OCI-LY3 (cell line): ENCODE data around the gene ASPG.

Experiments used
- H2AFZ ChIP-seq: fragments of 200-600, 300-600 bp; shearing (Covaris generic); 2 replicates; pipeline ENCODE4 v1.6.0; 2014; ENCODE audit warnings: antibody characterized with exemption, low read depth, low read length
- H3K27ac ChIP-seq: fragments of 200-600, 300-600 bp; sonication (generic); 2 replicates; pipeline ENCODE4 v1.5.1; 2014; ENCODE audit warnings: mild to moderate bottlenecking, low read length, moderate library complexity, mixed read lengths
- H3K27me3 ChIP-seq: fragments of 200-600, 300-600 bp; sonication (generic); 2 replicates; pipeline ENCODE4 v1.6.1; 2014; ENCODE audit warnings: low read depth, low read length, mixed read lengths
- H3K36me3 ChIP-seq: fragments of 200-600, 300-600 bp; sonication (generic); replicated peaks from 2 replicates; pipeline ENCODE3; 2014; ENCODE audit warnings: low read depth, low read length, mixed read lengths
- H3K4me1 ChIP-seq: fragments of 300-600, 200-600 bp; sonication (generic); 2 replicates; pipeline ENCODE4 v1.6.1; 2014; ENCODE audit warnings: low read length, mixed read lengths
- H3K4me2 ChIP-seq: fragments of 200-600, 300-600 bp; sonication (generic); 2 replicates; pipeline ENCODE4 v1.6.1; 2014; ENCODE audit warnings: low read length, mixed read lengths
- H3K4me3 ChIP-seq: fragments of 300-600, 200-600 bp; sonication (generic); 2 replicates; pipeline ENCODE4 v1.5.1; 2014; ENCODE audit warnings: antibody characterized with exemption, mild to moderate bottlenecking, low read length, moderate library complexity
- H3K79me2 ChIP-seq: fragments of 300-600, 200-600 bp; shearing (Covaris generic); 2 replicates; pipeline ENCODE4 v1.6.1; 2014; ENCODE audit warnings: mild to moderate bottlenecking, low read length, mixed read lengths
- H3K9ac ChIP-seq: fragments of 300-600, 200-600 bp; shearing (Covaris generic); 2 replicates; pipeline ENCODE4 v1.6.0; 2014; ENCODE audit warnings: mild to moderate bottlenecking, low read length, moderate library complexity
- H3K9me3 ChIP-seq: fragments of 200-600, 300-600 bp; shearing (Covaris generic); 2 replicates; pipeline ENCODE4 v1.6.1; 2014; ENCODE audit warnings: low read length, mixed read lengths; ENCODE audit not compliant: insufficient read depth
- H4K20me1 ChIP-seq: fragments of 200-600, 300-600 bp; sonication (generic); 2 replicates; pipeline ENCODE4 v1.6.1; 2016; ENCODE audit warnings: low read length, mixed read lengths; ENCODE audit not compliant: insufficient read depth
- EZH2phosphoT487 ChIP-seq: fragments of 200-600 bp; shearing (Covaris generic); IDR thresholded peaks from 2 replicates; pipeline ENCODE4 v1.6.1; 2018; ENCODE audit warnings: antibody characterized with exemption, mixed run types, low read depth
- TF ChIP-seq, protein P1 (sequence below): fragments of 200-600, 300-600 bp; sonication (generic); IDR thresholded peaks from 2 replicates; pipeline ENCODE4 v1.5.1; 2014; ENCODE audit warnings: antibody characterized with exemption, low read length, low read depth

Gene ASPG

DNA sequence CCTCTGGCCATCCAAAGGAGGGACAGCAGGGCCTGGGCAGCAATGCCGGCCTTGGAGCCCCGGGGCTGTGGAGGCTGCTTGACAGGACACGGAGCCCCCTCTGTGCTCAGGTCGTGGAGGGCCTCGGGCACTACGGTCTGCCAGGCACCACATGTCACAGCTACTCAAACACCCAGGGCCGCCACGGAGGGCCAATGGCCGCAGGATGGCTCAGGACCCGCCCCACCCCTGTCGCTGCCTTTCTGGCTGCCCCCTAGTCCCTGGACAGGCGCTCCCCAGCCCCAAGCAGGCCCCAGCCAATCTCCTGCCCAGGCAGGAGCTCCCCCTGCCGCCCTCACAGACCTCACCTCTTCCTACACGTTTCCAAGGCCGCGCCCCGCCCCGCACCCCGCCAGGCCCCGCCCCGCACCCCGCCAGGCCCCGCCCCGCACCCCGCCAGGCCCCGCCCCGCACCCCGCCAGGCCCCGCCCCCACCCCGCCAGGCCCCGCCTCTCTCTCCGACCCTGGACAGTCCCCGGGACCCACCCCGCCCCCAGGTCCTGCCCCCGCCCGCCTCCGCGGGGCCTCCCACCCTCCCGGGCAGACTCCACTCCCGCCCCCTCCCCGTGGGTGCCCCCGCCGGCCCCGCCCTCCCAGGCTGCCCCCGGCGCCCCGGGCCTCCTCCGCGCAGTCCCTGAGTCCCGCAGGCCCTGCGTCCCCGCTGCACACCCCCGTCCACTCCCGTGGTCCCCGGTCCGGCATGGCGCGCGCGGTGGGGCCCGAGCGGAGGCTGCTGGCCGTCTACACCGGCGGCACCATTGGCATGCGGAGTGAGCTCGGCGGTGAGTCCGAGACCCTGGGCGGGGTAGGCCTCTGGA is at the start of gene ASPG:
Gene ASPG (plus strand): TSS at position 669 of the 857 bp plus-strand sequence. CDS start 71 bp downstream, at position 740.
- H4K20me1 ChIP-seq = no peaks in the 10 kb centered on the region
- no peak within 1 kb of the TSS for H3K27ac ChIP-seq
- H2AFZ ChIP-seq = no peak within 1 kb of the TSS
- no peak within 1 kb of the TSS for H3K4me2 ChIP-seq
- TF ChIP-seq, protein P1, sequence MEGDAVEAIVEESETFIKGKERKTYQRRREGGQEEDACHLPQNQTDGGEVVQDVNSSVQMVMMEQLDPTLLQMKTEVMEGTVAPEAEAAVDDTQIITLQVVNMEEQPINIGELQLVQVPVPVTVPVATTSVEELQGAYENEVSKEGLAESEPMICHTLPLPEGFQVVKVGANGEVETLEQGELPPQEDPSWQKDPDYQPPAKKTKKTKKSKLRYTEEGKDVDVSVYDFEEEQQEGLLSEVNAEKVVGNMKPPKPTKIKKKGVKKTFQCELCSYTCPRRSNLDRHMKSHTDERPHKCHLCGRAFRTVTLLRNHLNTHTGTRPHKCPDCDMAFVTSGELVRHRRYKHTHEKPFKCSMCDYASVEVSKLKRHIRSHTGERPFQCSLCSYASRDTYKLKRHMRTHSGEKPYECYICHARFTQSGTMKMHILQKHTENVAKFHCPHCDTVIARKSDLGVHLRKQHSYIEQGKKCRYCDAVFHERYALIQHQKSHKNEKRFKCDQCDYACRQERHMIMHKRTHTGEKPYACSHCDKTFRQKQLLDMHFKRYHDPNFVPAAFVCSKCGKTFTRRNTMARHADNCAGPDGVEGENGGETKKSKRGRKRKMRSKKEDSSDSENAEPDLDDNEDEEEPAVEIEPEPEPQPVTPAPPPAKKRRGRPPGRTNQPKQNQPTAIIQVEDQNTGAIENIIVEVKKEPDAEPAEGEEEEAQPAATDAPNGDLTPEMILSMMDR = no peak
- no peak for TF ChIP-seq EZH2phosphoT487
- H3K36me3 ChIP-seq = no peaks in the 10 kb centered on the region
- no peaks in the 10 kb centered on the region for H3K79me2 ChIP-seq
- no peaks in the 10 kb centered on the region for H3K9me3 ChIP-seq
- no peaks in the 10 kb centered on the region for H3K27me3 ChIP-seq
- no peaks in the 10 kb centered on the region for H3K4me1 ChIP-seq
- no peak within 1 kb of the TSS for H3K4me3 ChIP-seq
- H3K9ac ChIP-seq = no peak within 1 kb of the TSS

DNA sequence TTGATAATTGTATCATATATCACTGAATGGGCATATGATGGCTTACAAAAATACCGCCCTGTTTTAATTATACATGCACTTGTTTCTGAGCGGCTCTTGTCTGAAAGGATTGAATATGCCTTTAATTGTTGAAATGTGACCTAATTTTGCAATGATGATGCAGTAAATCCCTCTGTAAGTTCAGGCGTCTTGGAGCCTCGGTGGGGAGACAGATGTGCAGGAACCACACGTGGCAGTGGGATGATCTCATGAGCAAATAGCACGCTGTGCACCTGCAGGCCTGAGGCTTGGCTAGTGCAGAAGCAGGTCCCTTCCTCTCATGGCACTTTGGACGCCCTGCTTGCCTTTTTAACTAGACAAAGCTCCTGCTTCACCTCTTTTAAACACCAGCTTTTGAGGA is 49.3 kb upstream of the ASPG start:
- H2AFZ ChIP-seq = no peak overlapping the region
- no peak overlapping the region for H3K4me2 ChIP-seq
- no peak overlapping the region for H3K4me3 ChIP-seq
- no peaks in the 10 kb centered on the region for H3K4me1 ChIP-seq
- TF ChIP-seq, protein P1 = no peak
- TF ChIP-seq EZH2phosphoT487 = no peak
- no peak overlapping the region for H3K27ac ChIP-seq
- H3K36me3 ChIP-seq = no peaks in the 10 kb centered on the region
- H3K9ac ChIP-seq = no peak overlapping the region
- H3K9me3 ChIP-seq = no peaks in the 10 kb centered on the region
- no peaks in the 10 kb centered on the region for H4K20me1 ChIP-seq
- H3K79me2 ChIP-seq = no peaks in the 10 kb centered on the region
- peaks cover 11% of the 10 kb centered on the region for H3K27me3 ChIP-seq

DNA sequence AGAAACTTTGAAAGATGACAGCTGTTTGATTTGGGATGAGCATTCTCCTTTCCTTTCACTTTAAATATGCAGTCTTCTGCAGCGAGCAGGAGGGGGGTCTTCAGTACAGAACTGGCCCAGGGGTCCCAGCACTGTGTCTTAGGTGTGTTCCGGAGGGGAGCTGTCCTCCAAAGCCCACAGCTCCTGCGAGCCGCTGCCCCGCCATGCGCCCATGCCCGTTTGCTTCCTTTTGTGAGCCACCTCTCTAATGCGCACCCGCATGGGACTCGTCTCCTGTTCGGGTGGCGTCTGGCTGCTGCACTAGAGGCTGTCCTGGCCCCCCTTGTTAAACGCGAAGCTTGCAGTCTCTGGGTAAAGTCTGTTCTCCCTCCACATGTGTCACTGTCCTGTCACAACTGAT is 48.4 kb upstream of the ASPG start:
- TF ChIP-seq EZH2phosphoT487 = no peak
- TF ChIP-seq, protein P1 = no peak
- no peak overlapping the region for H3K27ac ChIP-seq

DNA sequence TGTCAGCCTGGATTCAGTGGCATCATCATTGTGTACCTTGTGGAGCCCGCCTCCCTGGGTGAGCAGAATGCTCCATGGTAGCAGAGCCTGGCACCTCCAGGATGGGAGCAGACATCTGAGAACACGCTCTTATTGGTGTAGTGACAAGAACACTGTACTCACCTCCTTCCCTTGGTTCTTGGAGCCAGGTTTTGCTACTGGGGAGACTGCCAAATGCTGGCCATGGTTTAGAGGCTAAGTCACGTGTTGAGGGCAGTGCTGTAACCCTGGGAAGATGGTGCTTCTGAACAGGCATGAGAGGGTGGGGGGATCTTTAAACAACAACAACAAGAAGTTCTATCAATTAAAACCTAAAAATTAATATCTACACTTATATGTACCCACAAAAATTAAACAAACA is 47.6 kb upstream of the ASPG start:
- Histone ChIP-seq H3K36me3 (no peaks in the 10 kb centered on the region), H3K27ac (no peak overlapping the region), H3K27me3 (peaks cover 11% of the 10 kb centered on the region), H3K9me3 (no peaks in the 10 kb centered on the region), H3K4me3 (no peak overlapping the region), H3K79me2 (no peaks in the 10 kb centered on the region), H3K4me2 (no peak overlapping the region), H3K4me1 (no peaks in the 10 kb centered on the region), H2AFZ (no peak overlapping the region), H4K20me1 (no peaks in the 10 kb centered on the region), H3K9ac (no peak overlapping the region)
- no peak for TF ChIP-seq EZH2phosphoT487
- TF ChIP-seq, protein P1 = no peak

More for the DNA sequence above, 48.4 kb upstream of the ASPG start:
- Histone ChIP-seq H3K4me2 (no peak overlapping the region), H4K20me1 (no peaks in the 10 kb centered on the region), H3K27me3 (peaks cover 11% of the 10 kb centered on the region), H3K4me3 (no peak overlapping the region), H3K4me1 (no peaks in the 10 kb centered on the region), H3K36me3 (no peaks in the 10 kb centered on the region), H3K9me3 (no peaks in the 10 kb centered on the region), H3K79me2 (no peaks in the 10 kb centered on the region), H3K9ac (no peak overlapping the region), H2AFZ (no peak overlapping the region)
